NOMO-1 (cell line): ENCODE measurements around the gene PSMD14.
"Not testable (repeated sequence)": the region's sequence is repeated elsewhere in the genome, so short reads cannot be mapped to it uniquely, and the experiment has no call there.

Experiments
- DNase-seq, 2 experiments: peaks; one replicate each; lab custom pipeline; 2025; ENCODE audit not compliant: unreplicated experiment in 2 of 2; lab: John Stamatoyannopoulos, UW

PSMD14 gene

GRCh38 chr2:161308178-161308955, at the start of gene PSMD14:
PSMD14 (plus strand) TSS chr2:161308425; CDS start chr2:161318826, 10,401 bp downstream.
- DNase-seq: peak; percentile 92 to 94

- no peak for DNase-seq
Observed at GRCh38 chr2:161265874-161266273, 42.4 kb upstream of the PSMD14 start.

- no peak for DNase-seq
Observed at GRCh38 chr2:161269111-161269510, 39.1 kb upstream of the PSMD14 start.

GRCh38 chr2:161273038-161273760, 35.0 kb upstream of the PSMD14 start:
- DNase-seq: peak; percentile 7 to 53

GRCh38 chr2:161278564-161279229, 29.5 kb upstream of the PSMD14 start:
- not testable (repeated sequence) for DNase-seq

GRCh38 chr2:161279230-161279815, 28.9 kb upstream of the PSMD14 start:
- not testable (repeated sequence) for DNase-seq

- not testable (repeated sequence) for DNase-seq
Observed at GRCh38 chr2:161280906-161281323, 27.3 kb upstream of the PSMD14 start.

GRCh38 chr2:161281615-161282310, 26.5 kb upstream of the PSMD14 start:
- DNase-seq: not testable (repeated sequence)

GRCh38 chr2:161282311-161282644, 25.9 kb upstream of the PSMD14 start:
- not testable (repeated sequence) for DNase-seq

- no peak for DNase-seq
Observed at GRCh38 chr2:161283926-161284325, 24.3 kb upstream of the PSMD14 start.

GRCh38 chr2:161303535-161304050, 4.6 kb upstream of the PSMD14 start:
- no peak for DNase-seq

GRCh38 chr2:161306919-161307318, 1.3 kb upstream of the PSMD14 start:
- DNase-seq: peak in 1 of 2 experiments; percentile 1

- no peak for DNase-seq
Observed at GRCh38 chr2:161307676-161308075, 549 bp upstream of the PSMD14 start.

GRCh38 chr2:161312996-161313395, 4.8 kb downstream of the PSMD14 start:
- DNase-seq: no peak

GRCh38 chr2:161315380-161315779, 7.2 kb downstream of the PSMD14 start:
- DNase-seq: no peak

- DNase-seq: no peak
Observed at GRCh38 chr2:161316701-161317100, 8.5 kb downstream of the PSMD14 start.

- no peak for DNase-seq
Observed at GRCh38 chr2:161321944-161322648, 13.9 kb downstream of the PSMD14 start.

GRCh38 chr2:161324876-161325275, 16.7 kb downstream of the PSMD14 start:
- no peak for DNase-seq

- DNase-seq: no peak
Observed at GRCh38 chr2:161327582-161327981, 19.4 kb downstream of the PSMD14 start.
